GM12873 (cell line): ENCODE data around the gene OR10H1.

Source experiments
- CTCF ChIP-seq: IDR thresholded peaks from 2 replicates; pipeline ENCODE4 v1.5.1; 2012; ENCODE audit warnings: low read depth, mild to moderate bottlenecking, moderate library complexity, low read length, control low read depth; ENCODE audit not compliant: insufficient read depth; ENCODE audit errors: missing control alignments

Gene OR10H1

DNA sequence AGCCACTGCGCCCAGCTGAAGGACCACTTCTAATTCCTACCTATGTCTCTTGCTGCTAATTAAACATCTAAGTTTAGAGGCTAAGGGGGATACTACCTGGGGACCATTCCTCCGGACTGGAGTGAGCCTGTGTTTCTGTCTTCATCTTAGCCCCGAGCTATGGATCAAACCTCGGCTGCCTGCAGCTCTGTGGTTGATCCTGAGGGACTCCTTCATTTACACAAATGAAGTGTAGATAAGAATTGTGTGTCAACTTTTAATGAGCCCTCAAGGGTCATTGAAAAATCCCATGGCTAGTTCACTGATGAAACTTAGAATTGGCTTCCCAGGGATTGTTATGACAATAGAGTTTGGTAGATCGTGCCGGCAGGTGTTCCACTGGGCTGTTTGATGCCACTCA, 31.5 kb upstream of the OR10H1 start:
- TF ChIP-seq CTCF = no peak

GRCh38 chr19:15843203-15843893, 27.9 kb upstream of the OR10H1 start:
- TF ChIP-seq CTCF = no peak

DNA sequence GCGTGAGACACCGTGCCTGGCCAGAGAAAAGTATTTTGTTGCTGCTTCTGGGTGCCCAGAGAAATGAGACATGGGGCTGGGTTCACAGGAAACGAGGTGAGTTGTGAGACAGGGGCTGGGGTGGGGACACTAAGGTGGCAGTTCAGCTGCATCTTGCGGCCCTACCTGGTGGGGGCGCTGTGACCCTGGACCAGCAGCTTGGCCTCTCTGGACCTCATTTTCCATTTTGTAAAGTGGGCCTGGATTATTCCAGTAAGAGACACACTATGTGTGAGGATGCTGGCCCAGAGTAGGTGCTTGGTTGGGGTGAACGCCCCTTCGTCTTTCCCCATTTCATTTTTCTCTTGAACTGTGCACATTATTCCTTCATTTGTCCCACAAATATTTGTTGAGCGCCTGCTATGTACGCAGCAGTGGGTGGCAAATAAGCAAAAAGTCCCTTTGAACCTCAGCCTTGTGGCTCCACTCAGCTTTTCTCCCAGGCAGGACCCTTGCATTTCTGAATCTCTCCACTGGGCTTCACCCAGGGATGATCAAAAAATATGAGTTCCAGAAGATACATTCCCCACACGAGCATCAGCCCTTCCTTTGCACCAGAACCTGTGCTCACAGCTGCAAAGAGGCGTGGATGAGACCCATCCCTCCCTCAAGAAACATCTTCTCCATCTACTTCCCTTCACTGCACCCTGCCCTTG, 26.6 kb upstream of the OR10H1 start:
- peak; percentile 40 for TF ChIP-seq CTCF

DNA sequence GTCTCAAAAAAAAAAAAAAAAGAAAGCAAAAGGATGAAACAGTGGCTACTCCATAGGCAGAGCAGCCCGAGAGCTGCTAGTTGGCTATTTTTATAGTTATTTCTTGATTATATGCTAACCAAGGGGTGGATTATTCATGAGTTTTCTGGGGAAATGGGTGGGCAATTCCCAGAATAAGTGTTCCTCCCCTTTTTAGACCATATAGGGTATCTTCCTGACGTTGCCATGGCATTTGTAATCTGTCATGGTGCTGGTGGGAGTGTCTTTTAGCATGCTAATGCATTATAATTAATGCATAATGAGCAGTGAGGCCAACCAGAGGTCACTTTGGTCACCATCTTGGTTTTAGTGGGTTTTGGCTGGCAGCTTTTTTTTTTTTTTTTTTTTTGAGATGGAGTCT, 25.4 kb upstream of the OR10H1 start:
- no peak for TF ChIP-seq CTCF

DNA sequence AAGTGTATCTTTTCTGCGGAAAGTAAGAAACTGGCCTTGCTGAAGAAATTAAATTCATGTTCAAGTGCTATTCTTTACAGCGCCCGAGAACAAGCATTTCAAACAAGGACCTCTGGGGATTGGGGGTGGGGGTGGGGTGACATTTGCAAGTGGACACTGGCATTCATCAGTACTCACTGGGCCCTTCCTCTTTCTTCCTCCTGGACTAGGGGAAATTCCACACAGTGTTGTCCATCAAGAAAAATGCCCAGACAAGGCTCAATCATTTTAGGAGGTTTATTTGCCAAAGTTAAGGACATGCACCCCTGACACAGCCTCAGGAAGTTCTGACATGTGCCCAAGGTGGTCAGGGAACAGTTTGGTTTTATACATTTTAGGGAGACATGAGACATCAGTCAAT, 22.9 kb upstream of the OR10H1 start:
- TF ChIP-seq CTCF = no peak

DNA sequence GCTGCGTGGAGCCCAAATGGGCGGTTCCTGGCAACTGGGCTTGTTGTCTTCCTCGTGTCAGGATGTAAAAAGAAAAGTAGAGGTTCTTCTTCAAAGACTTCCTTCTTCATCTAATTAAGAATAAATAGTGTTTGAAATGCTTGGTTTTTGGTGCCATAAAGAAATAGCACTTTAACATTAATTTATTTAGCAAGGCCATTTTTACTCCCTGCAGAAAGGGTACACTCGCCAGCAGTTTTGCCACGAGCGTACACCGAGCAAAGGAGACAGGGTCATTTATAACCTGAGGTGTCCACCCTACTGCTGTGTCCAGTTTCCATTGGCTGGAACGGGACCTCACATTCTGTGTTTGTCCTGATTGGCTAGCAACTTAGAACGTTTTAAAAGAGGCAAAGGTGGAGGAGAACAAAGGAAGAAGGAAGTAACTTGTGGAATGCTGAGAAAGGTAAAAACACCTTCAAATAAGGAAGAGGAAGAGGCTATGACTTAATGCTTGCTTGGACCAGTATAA, 21.8 kb upstream of the OR10H1 start:
- no peak for TF ChIP-seq CTCF

- no peak for TF ChIP-seq CTCF
These were observed 21.1 kb upstream of the OR10H1 start for GRCh38 chr19:15836330-15837220.
